Omental fat pad (tissue), 4 donors: ENCODE data around the gene FCGR3A. TPM values are rescaled to one million over a fixed set of nuclear protein-coding genes. Genes with fewer than 3 reads are reported as not detected.

Source experiments
- ATAC-seq: fragments of 150-250 bp; one replicate; pipeline ENCODE4 v1.9.1; 2016; ENCODE audit warnings: mild to moderate bottlenecking, moderate library complexity; ENCODE audit not compliant: low FRiP score
- DNase-seq: peaks from one replicate; pipeline ENCODE4 v3.0.0-alpha.2; 2019; ENCODE audit warnings: low spot score
- CTCF ChIP-seq, 3 donors: fragments of 450-650 bp; IDR thresholded peaks; one replicate each; pipeline ENCODE4 v1.5.1; 2016 to 2017; ENCODE audit warnings: antibody characterized with exemption in 3 of 3, mild to moderate bottlenecking in 3 of 3, moderate library complexity in 2 of 3
- total RNA-seq, 4 donors: library from RNA; depleted of rRNA; stranded (reverse); fragments of >200 nt; gene quantifications; one replicate each; pipeline ENCODE4 v1.1.0, GENCODE V29; 2016

Gene FCGR3A
- total RNA-seq, 4 donors from 2014 or later: 27.6 to 44.3 (median 29.4) TPM

- no peak for TF ChIP-seq CTCF (IDR thresholded peaks at IDR 0.05)
- DNase-seq: no peak
- no peak for ATAC-seq
Observed at GRCh38 chr1:161502641-161503393, 46.8 kb downstream of the FCGR3A start.

GRCh38 chr1:161502181-161502580, 47.4 kb downstream of the FCGR3A start:
- no peak for TF ChIP-seq CTCF (IDR thresholded peaks at IDR 0.05)
- DNase-seq (no peak), ATAC-seq (no peak)

- TF ChIP-seq CTCF (IDR thresholded peaks at IDR 0.05): no peak
- DNase-seq (no peak), ATAC-seq (no peak)
Observed at GRCh38 chr1:161501234-161501633, 48.4 kb downstream of the FCGR3A start.

GRCh38 chr1:161499099-161500039, 50.2 kb downstream of the FCGR3A start:
- no peak for TF ChIP-seq CTCF (IDR thresholded peaks at IDR 0.05)
- no peak for ATAC-seq
- no peak for DNase-seq

- no peak for DNase-seq
- ATAC-seq: no peak
- no peak for TF ChIP-seq CTCF (IDR thresholded peaks at IDR 0.05)
Observed at GRCh38 chr1:161498646-161499045, 51.0 kb downstream of the FCGR3A start.

- no peak for TF ChIP-seq CTCF (IDR thresholded peaks at IDR 0.05)
- DNase-seq (no peak), ATAC-seq (no peak)
Observed at GRCh38 chr1:161497961-161498360, 51.7 kb downstream of the FCGR3A start.
